Esophagus muscularis mucosa (tissue), 4 donors: ENCODE results near the gene SERPINB10. TPM values are rescaled to one million over a fixed set of nuclear protein-coding genes. Genes with fewer than 3 reads are reported as not detected.

Experiments
- DNase-seq: peaks from one replicate; pipeline ENCODE4 v3.0.0-alpha.2; 2017; ENCODE audit errors: extremely low spot score
- H3K27ac ChIP-seq, 4 donors: fragments of 200-600 bp; sonication (generic); replicated peaks in 1 of 4; 1 replicate in 3 of 4; 2 replicates in 1 of 4; pipeline ENCODE4 v1.5.1; 2016 to 2019; ENCODE audit warnings: mild to moderate bottlenecking in 1 of 4
- H3K27me3 ChIP-seq, 4 donors: fragments of 200-600 bp; sonication (generic); one replicate each; pipeline versions ENCODE4 v1.5.1 to v1.6.0; 2016 to 2019
- H3K36me3 ChIP-seq, 4 donors: fragments of 200-600 bp; sonication (generic); one replicate each; pipeline ENCODE4 v1.5.1; 2016 to 2019
- H3K4me1 ChIP-seq, 4 donors: fragments of 200-600 bp; sonication (generic); one replicate each; pipeline ENCODE4 v1.5.1; 2016 to 2019
- H3K4me3 ChIP-seq, 4 donors: fragments of 200-600 bp; sonication (generic); 1 replicate in 2 of 4; 2 replicates in 2 of 4; pipeline ENCODE4 v1.5.1; 2016 to 2019; ENCODE audit warnings: mild to moderate bottlenecking in 4 of 4, moderate library complexity in 1 of 4
- H3K9me3 ChIP-seq, 4 donors: fragments of 200-600 bp; sonication (generic); 1 replicate in 3 of 4; 2 replicates in 1 of 4; pipeline ENCODE4 v1.5.1; 2016 to 2019
- CTCF ChIP-seq, 3 experiments: fragments of 200-600 bp in 2 of 3; fragments of 450-650 bp in 1 of 3; sonication (generic) in 2 of 3; IDR thresholded peaks; one replicate each; pipeline ENCODE4 v1.5.1; 2017 to 2019; ENCODE audit warnings: antibody characterized with exemption in 3 of 3, mild to moderate bottlenecking in 2 of 3, moderate library complexity in 1 of 3
- EP300 ChIP-seq: sonication (generic); formaldehyde crosslinking; IDR thresholded peaks from one replicate; pipeline ENCODE4 v1.6.1; 2017; ENCODE audit warnings: antibody characterized with exemption
- POLR2A ChIP-seq: fragments of 450-650 bp; IDR thresholded peaks from one replicate; pipeline ENCODE4 v1.6.1; 2017; ENCODE audit warnings: antibody characterized with exemption, moderate library complexity, mild to moderate bottlenecking, low read depth
- POLR2AphosphoS5 ChIP-seq, 2 donors: sonication (generic); formaldehyde crosslinking; IDR thresholded peaks; one replicate each; pipeline ENCODE4 v1.6.1; 2017; ENCODE audit warnings: antibody characterized with exemption in 2 of 2
- WGBS: methylation state at CpG from one replicate; pipeline ENCODE4 v1.1.5; 2018; 5-methylcytosine and 5-hydroxymethylcytosine counted together
- intact Hi-C: fragments of 100-400 bp; cut with DNase I; formaldehyde crosslinking; loops from one replicate; pipeline ENCODE4 v1.15.1; 2023
- total RNA-seq, 4 donors: library from RNA; depleted of rRNA; stranded (reverse); fragments of >200 nt; gene quantifications; one replicate each; pipeline versions ENCODE4 v1.1.0 to v1.2.1, GENCODE V29; 2016

The SERPINB10 gene
- total RNA-seq, 4 donors from 2014 or later: 2.3 TPM; not detected in 3

GRCh38 chr18:63980896-63981460 lies 73.2 kb downstream of the SERPINB10 start:
- peaks cover 0 to 16% (median 14%) of the 10 kb centered on the region in 4 donors for H3K4me1 ChIP-seq
- H3K27me3 ChIP-seq: no peaks in the 10 kb centered on the region
- peaks cover 20 to 38% (median 31%) of the 10 kb centered on the region in 4 donors for H3K36me3 ChIP-seq
- WGBS: 77% methylated on average over 6 of the region's 6 CpGs
- intact Hi-C loops: no loop called here
- no peaks in the 10 kb centered on the region for H3K9me3 ChIP-seq
- no peak overlapping the region for H3K4me3 ChIP-seq
- no peak overlapping the region for H3K27ac ChIP-seq
- TF ChIP-seq POLR2AphosphoS5 (IDR thresholded peaks at IDR 0.05) (no peak), POLR2A (no peak), CTCF (IDR thresholded peaks at IDR 0.05) (no peak), EP300 (no peak)
- DNase-seq: no peak

- no peak overlapping the region for H3K27ac ChIP-seq
- H3K9me3 ChIP-seq: no peaks in the 10 kb centered on the region
- DNase-seq: no peak
- TF ChIP-seq EP300: no peak
- no peak for TF ChIP-seq CTCF (IDR thresholded peaks at IDR 0.05)
- no peak for TF ChIP-seq POLR2AphosphoS5 (IDR thresholded peaks at IDR 0.05)
- TF ChIP-seq POLR2A: no peak
- H3K36me3 ChIP-seq: peaks cover 21 to 38% (median 31%) of the 10 kb centered on the region in 4 donors
- intact Hi-C loops: no loop called here
- no peak overlapping the region for H3K4me3 ChIP-seq
- H3K4me1 ChIP-seq: peaks cover 0 to 16% (median 14%) of the 10 kb centered on the region in 4 donors
- WGBS: 56% methylated on average over 2 of the region's 2 CpGs
- H3K27me3 ChIP-seq: no peaks in the 10 kb centered on the region
These were observed 74.0 kb downstream of the SERPINB10 start for GRCh38 chr18:63981719-63982118.

GRCh38 chr18:63982361-63982760 lies 74.6 kb downstream of the SERPINB10 start:
- no peaks in the 10 kb centered on the region for H3K9me3 ChIP-seq
- TF ChIP-seq EP300 (no peak), POLR2AphosphoS5 (IDR thresholded peaks at IDR 0.05) (no peak), POLR2A (no peak), CTCF (IDR thresholded peaks at IDR 0.05) (no peak)
- no peak overlapping the region for H3K4me3 ChIP-seq
- H3K36me3 ChIP-seq: peaks cover 27 to 45% (median 36%) of the 10 kb centered on the region in 4 donors
- DNase-seq: no peak
- intact Hi-C loops: no loop called here
- H3K27ac ChIP-seq: no peak overlapping the region
- no peaks in the 10 kb centered on the region for H3K27me3 ChIP-seq
- WGBS: 92% methylated on average over 3 of the region's 3 CpGs
- H3K4me1 ChIP-seq: peaks cover 0 to 16% (median 14%) of the 10 kb centered on the region in 4 donors

Other genes starting within 250 kb of the SERPINB10 start
- gene SERPINB3, start 246.1 kb upstream of the SERPINB10 start, total RNA-seq: not detected
- gene SERPINB11, start 205.0 kb upstream of the SERPINB10 start, total RNA-seq: not detected
- not detected for gene SERPINB7, start 132.5 kb upstream of the SERPINB10 start, total RNA-seq
- 10 to 100 TPM in 1 of 4 donors, not detected in 3; 24.5 TPM for gene SERPINB2, start 20.3 kb upstream of the SERPINB10 start, total RNA-seq
- not detected for gene HMSD, start 41.3 kb downstream of the SERPINB10 start, total RNA-seq
- 10 to 100 TPM in 2 of 4 donors, 1 to 10 TPM in 2; 6.2 to 18.4 (median 11.1) TPM for gene SERPINB8, start 62.1 kb downstream of the SERPINB10 start, total RNA-seq
- gene LINC00305, start 241.1 kb downstream of the SERPINB10 start, total RNA-seq: not detected